ENCODE results near the gene MYF6.
"Not testable (repeated sequence)": the region's sequence is repeated elsewhere in the genome, so short reads cannot be mapped to it uniquely, and the experiment has no call there.

The MYF6 gene

GRCh38 chr12:80707126-80707829 lies at the start of gene MYF6:
Gene MYF6 (plus strand): TSS chr12:80707634. CDS start chr12:80707720, 86 bp downstream.
- no peak for DNase-seq

- no peak for DNase-seq
Measured at GRCh38 chr12:80659512-80660063, 47.8 kb upstream of the MYF6 start.

DNA sequence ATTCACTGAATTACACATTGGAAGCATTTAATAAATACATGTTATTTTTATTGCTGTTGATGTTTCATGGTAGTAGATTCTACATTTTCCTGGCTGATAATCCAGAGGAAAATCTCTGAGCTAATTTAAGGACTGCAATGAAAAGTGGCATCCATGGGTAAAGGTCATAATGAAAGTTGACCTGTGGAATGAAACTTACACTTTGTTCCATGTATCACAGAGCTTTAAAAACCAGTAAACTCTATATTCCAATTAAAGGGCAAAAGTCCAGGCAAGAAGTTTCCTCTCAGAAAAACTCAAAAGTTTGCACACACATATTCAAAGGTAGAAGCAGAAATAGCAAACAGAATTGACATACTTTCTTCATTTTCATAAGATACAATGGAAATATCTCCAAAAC lies 44.8 kb upstream of the MYF6 start:
- no peak for DNase-seq

DNA sequence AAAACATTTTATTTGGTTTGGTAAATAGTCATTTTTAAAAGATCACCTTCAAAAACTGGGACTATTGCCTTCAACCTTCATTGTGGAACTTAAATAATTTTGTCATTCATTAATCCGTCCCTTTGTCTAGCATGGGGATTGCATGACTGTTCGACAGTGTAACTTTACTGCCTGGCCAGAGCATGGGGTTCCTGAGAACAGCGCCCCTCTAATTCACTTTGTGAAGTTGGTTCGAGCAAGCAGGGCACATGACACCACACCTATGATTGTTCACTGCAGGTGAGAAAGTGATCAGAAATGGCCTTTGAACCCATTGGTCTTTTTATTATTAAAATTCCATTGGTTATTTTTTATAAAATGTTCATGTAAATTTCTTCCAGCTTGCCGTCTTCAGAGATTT lies 37.2 kb upstream of the MYF6 start:
- DNase-seq = no peak

DNA sequence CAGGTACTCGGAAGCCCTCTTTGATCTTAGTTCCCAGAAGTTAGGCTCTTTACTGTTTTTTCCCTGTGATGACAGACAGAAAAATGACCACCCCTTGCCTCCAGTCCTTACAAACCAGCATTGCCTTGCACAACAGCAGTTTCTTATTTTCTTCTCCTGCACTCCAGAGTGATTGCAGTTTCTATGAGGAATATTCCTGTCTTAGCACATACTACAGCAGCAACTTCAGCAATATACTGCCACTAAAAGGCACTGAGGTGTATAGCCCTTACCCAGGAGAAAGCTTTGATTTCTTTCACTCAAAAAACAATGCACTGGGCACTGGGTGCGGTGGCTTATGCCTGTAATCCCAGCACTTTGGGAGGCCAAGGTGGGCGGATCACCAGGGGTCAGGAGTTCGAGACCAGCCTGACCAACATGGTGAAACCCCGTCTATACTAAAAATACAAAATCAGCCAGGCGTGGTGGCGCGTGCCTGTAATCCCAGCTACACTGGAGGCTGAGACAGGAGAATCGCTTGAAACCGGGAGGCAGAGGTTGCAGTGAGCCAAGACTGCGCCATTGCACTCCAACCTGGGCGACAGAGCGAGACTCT lies 31.3 kb upstream of the MYF6 start:
- not testable (repeated sequence) for DNase-seq

- no peak for DNase-seq
Measured at GRCh38 chr12:80676856-80677255, 30.6 kb upstream of the MYF6 start.

DNA sequence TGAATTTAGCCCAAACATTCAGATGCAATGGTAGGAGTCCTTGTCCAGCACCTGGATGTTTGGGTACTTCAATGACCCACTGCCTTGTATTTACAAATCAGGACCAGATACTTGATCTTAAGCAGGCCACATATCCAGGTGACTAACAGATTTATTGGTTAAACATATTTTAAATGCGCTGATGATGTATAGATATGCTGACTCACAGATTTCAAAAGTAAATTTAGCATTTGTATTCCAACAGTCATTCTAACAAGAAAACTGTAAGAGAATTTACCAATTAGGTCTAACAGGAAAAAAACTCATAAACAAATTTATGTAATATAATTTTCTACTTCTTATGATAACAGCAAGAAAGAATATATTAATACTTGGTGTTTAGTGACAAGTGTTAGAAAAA lies 29.4 kb upstream of the MYF6 start:
- DNase-seq = no peak

GRCh38 chr12:80679346-80680131 lies 27.9 kb upstream of the MYF6 start:
- no peak for DNase-seq

DNA sequence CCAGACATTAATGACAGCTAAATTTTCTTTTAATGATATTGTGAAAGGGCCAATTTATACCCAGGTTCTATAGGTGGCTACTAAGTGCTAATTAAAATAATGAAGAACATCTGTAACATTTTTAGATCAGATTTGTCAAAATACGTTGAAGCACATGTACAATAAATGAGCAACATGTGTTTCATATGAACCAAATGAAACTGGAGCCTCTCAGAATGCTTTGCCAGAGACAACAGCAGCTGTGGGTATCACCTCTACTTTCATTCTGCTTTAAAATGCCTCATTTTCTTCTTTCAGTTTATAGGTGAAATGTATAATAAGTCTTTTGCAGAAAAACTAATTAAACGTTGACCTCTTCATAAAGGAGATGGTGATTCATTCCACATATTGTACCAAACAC lies 26.1 kb upstream of the MYF6 start:
- DNase-seq = no peak

GRCh38 chr12:80681786-80682185 lies 25.6 kb upstream of the MYF6 start:
- DNase-seq = no peak

GRCh38 chr12:80684077-80684495 lies 23.3 kb upstream of the MYF6 start:
- DNase-seq = no peak

DNA sequence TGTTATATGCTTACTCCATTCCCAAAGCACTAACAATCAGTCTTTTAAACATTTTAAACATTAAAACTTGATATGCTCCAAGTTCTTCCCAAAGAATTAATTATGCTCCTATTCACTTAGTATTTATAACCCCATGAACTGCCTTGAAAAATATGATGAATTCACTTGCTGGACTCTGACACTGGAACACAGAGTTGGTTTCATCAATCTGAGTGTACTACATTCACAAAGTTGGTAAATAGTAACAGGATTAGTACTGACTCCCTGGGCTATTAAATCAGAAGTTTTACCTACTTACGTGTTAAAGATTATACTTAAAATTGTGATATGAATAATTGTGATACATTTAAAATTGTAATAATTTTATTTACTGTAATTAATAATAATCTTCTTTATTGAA lies 17.3 kb upstream of the MYF6 start:
- no peak for DNase-seq

GRCh38 chr12:80690513-80690912 lies 16.9 kb upstream of the MYF6 start:
- no peak for DNase-seq

DNA sequence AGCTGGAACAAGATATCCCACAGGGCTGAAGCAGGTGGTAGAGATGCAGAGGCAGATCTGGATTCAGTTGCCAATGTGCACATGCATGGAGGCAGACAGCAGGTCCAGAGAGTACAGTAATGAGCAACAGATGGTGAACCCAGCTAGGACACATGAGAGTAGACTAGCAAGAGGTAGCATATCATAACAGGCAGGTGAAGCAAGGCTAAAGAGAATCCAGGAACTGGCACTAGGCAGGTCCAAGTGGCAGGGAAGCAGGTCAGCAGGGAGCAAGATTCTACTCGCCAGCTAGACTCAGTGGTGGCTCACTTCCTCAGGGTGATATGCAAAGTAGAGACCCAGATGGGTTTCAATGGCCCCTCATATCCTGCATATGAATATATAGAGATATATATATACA lies 15.3 kb upstream of the MYF6 start:
- no peak for DNase-seq

DNA sequence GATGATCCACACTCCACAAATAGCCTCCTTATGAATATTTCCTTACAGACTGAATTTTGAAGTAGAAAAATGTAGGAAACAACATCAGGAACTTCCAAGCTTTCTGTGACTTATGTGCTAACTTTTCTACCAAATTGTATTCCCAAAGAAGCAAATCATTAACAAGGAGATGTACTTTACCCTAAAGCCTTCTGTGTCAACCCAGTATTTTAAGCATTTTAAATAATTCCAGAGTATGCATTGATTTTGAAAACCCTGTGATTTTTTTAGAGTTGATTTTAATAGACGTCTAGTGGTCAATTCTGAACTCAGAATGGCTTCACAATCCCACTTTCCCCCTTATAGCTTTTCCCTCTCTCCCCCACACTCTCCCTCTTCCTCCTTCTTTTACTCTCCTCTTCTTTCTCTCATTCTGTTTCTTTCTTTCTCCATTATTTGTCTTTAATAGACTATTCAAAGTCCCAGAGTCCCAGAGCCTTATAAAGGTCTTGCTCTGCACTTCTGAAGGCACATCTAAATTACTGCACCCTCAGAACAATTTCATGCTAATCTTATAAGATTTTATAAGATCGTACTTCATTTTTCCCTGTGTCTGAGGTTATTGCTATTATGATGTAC lies 10.1 kb upstream of the MYF6 start:
- no peak for DNase-seq

DNA sequence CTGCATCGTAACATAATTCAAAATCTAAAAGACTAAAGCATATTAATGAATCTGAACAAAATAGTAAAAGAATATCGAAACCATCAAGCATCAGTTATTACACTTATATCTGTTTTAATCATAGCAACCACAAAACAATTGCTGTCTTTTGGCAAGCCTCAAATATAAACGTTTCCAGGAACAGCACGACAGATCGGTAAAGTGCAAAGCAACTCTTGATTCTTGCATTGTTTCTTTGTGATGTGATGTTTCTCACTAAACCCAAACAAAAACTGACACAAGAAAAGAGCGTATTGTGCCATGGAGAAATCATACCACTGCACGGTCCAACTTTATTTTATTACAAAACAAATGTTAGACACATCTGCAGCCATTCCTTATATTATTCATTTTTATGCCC lies 9.2 kb upstream of the MYF6 start:
- DNase-seq = no peak

DNA sequence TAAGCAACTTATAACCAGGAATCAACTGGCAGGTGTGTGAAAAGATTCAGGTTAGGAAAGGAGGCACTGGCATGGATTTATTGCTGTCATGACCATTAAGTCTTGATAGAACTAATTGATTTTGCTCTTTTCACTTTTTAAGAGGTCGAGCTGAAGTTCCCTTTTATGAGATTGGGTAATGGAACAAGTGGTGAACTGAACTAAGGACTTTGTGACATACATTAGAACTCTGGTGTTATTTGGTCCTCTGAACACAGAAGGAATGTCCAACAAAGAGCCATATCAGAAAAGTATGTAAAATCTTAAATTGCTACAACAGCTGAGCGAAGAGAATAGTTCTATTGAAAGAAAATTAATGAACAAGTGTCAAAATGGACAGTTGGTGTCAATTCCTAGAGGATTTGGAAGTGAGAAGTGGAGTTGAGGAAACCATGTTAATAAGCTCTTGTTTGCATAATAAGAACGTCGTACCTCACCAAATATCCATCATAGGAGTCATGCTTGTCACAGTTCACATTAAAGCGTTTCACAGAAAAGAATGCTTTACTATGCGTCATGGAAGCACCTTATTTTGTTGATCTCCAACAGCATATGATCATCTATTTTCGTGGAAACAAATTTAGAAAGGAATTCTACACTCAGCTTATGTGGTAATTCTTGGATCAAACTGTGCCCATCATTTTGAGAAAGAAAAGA lies 8.4 kb upstream of the MYF6 start:
- no peak for DNase-seq

DNA sequence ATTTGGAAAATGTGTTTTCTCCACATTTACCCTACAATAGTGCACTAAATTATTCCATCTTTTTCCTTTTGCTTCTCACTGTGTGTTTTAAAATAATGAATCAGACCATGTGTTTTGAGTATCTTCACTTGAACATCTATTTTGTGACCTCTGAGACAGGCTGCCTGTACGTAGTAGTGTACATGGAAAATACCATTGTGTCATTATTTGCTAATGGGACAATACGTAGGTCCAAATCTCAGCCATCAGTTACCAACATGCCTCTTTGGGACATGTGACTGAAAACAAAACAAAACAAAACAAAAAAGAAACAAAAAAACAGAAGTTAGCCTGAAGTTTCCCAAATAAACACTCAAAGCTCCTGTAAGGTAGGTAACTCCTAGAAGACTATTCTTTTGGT lies 7.1 kb upstream of the MYF6 start:
- DNase-seq = no peak

- no peak for DNase-seq
Measured at GRCh38 chr12:80701388-80701787, 6.0 kb upstream of the MYF6 start.

- no peak for DNase-seq
Measured at GRCh38 chr12:80702889-80703805, 4.3 kb upstream of the MYF6 start.

DNA sequence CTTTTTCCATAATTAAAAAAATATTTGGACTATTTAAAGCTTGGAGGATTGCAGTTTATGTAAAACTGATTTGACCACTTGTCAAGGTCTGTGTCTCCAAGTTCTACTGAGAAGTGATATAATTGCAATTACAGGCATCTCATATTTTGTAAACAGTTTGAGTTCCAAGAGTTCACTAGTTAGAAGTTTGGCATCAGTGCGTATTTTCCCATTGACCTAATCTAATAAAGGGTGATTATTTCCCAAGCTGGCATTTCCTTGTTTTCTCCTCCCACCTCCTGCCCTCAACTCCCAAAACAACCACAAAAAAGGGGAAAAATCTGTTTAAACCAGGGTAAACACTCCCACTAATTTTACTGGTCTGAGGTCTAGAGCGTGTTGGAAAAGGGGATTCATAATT lies 3.0 kb upstream of the MYF6 start:
- DNase-seq = no peak

DNA sequence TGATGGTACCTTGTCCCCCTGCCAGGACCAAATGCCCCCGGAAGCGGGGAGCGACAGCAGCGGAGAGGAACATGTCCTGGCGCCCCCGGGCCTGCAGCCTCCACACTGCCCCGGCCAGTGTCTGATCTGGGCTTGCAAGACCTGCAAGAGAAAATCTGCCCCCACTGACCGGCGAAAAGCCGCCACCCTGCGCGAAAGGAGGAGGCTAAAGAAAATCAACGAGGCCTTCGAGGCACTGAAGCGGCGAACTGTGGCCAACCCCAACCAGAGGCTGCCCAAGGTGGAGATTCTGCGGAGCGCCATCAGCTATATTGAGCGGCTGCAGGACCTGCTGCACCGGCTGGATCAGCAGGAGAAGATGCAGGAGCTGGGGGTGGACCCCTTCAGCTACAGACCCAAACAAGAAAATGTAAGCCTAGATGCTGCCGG lies 410 bp downstream of the MYF6 start:
- no peak for DNase-seq

All from cortex of kidney (tissue), 1 donor.